ENCODE measurements around the gene ETV3L.

DNA sequence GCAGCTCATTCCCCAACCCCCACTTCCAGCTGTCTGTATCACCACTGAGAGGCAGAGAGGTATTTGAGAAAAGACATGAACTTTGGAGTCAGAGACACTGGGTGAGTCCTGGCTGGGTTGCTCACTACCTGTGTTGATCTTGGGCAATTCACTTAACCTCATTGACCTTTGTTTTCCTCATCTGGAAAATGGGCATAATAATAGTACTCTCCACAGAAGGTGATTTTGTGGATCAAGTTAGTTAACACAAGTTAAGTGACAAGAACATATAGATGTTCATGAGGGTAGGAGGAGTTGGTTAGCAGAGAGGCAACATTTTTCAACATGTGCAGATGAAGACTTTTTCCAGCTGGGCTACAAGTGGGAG is 17.1 kb upstream of the ETV3L start:
- TF ChIP-seq, protein P1, sequence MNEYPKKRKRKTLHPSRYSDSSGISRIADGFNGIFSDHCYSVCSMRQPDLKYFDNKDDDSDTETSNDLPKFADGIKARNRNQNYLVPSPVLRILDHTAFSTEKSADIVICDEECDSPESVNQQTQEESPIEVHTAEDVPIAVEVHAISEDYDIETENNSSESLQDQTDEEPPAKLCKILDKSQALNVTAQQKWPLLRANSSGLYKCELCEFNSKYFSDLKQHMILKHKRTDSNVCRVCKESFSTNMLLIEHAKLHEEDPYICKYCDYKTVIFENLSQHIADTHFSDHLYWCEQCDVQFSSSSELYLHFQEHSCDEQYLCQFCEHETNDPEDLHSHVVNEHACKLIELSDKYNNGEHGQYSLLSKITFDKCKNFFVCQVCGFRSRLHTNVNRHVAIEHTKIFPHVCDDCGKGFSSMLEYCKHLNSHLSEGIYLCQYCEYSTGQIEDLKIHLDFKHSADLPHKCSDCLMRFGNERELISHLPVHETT (tag by site-specific recombination; IDR thresholded peaks at IDR 0.05), result no peak
- TF ChIP-seq ZNF843 (tag by site-specific recombination; IDR thresholded peaks at IDR 0.05) (no peak), ZNF24 (tag by site-specific recombination; IDR thresholded peaks at IDR 0.05) (no peak), GLI4 (tag by site-specific recombination; IDR thresholded peaks at IDR 0.05) (no peak), ZBTB48 (tag by site-specific recombination; IDR thresholded peaks at IDR 0.05) (no peak)
- TF ChIP-seq, protein P2, sequence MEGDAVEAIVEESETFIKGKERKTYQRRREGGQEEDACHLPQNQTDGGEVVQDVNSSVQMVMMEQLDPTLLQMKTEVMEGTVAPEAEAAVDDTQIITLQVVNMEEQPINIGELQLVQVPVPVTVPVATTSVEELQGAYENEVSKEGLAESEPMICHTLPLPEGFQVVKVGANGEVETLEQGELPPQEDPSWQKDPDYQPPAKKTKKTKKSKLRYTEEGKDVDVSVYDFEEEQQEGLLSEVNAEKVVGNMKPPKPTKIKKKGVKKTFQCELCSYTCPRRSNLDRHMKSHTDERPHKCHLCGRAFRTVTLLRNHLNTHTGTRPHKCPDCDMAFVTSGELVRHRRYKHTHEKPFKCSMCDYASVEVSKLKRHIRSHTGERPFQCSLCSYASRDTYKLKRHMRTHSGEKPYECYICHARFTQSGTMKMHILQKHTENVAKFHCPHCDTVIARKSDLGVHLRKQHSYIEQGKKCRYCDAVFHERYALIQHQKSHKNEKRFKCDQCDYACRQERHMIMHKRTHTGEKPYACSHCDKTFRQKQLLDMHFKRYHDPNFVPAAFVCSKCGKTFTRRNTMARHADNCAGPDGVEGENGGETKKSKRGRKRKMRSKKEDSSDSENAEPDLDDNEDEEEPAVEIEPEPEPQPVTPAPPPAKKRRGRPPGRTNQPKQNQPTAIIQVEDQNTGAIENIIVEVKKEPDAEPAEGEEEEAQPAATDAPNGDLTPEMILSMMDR (tag by site-specific recombination; IDR thresholded peaks at IDR 0.05), result no peak

Measured in HEK293 (cell line).